SIG-M5 treated with dmso at 0.1 percent for 504 hours (cell line): ENCODE data around the gene CHI3L1.
"Not testable (repeated sequence)": the region's sequence is repeated elsewhere in the genome, so short reads cannot be mapped to it uniquely, and the experiment has no call there.

Experiments used
- DNase-seq: peaks from one replicate; lab custom pipeline; 2025; ENCODE audit not compliant: unreplicated experiment; lab: John Stamatoyannopoulos, UW

Gene CHI3L1

DNA sequence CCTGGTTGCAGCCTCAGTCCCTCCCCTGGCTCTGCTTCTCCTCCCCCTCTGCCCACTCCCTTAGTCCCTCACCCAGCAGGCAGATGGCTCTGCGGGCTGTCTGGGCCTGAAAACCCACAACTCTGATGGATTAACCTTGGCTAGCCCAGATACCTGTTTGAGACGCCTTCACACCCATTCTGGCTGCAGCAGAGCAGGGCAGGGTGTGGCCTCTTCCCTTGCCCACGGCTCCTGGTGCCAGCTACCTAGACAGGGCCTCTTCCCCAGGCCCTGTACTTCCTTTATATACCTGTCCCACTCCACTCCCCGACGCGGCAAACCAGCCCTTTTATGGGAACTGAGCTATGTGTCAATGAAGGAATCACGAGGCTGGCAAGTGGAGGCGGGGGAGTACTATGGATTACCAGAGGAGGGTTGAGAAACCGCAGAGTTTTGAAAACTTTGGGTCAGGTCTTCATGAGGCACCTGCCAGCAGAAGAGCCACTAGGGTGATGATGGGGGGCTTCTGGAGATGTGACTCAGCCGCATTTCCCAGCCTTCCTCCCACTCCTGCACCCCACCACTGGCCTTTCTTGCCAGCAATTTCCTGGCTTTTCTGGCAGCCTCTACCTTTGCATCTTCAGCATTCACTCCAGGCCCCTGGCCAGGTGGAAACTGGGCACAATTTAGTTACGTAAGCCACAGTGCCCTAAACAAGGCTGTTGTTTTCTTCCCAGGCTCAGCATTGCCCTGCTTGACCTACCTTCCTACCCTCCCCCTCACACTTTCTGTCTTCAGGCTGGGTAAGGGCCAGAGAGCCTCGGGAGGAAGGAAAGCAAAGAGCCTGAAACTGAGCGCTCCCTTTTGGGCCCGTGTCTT is at the start of gene CHI3L1:
Gene CHI3L1 (minus strand): TSS at position 259 of the 858 bp plus-strand sequence. CDS start 81 bp downstream, at position 178.
- peak; percentile 94 for DNase-seq

DNA sequence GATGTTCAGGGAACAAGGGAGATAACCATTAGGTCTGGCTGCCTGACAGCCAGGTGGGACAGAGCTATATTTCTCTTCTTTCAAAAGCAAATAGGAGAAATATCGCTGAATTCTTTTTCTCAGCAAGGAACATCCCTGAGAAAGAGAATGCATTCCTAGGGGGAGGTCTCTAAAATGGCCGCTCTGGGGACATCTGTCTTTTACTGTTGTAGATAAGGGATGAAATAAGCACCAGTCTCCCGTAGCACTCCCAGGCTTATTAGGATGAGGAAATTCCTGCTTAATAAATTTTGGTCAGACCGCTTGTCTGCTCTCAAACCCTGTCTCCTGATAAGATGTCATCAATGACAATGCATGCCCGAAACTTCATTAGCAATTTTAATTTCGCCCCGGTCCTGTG is 48.4 kb upstream of the CHI3L1 start:
- not testable (repeated sequence) for DNase-seq

DNA sequence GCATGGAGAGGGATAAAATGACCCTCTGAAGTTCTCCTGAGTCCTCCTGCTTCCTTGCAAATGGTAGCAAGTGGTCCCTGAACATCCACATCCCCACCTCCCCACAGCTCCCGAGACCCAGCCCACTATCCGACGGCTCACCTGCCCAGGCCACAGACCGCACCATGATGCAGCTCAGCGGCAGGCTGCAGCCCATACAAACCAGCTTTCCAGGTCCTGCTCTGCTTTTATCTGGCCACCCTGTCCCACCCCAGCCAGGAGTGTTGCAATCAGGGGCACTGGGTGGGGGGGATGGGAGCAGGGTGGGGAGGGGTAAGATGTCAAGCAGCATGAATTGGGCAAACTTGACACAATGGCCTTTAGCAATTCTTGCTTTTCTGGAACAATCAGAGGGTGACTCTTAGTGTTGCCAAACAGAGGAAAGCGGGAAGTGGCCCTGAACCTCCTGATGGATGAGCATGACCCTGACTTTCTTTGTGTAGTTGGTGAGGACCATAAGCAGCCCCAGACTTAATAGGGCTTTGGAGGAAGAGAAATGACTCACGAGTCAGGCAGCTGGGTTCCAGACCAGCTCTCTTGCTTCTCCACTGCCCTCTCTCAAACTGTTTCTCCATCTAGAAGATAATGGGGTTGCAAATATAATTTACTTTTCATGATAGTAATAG is 43.1 kb upstream of the CHI3L1 start, which contains the start of gene CHIT1:
Gene CHIT1 (minus strand): TSS at position 203 of the 665 bp plus-strand sequence. CDS start 37 bp downstream, at position 166.
- peak; percentile 34 for DNase-seq

DNA sequence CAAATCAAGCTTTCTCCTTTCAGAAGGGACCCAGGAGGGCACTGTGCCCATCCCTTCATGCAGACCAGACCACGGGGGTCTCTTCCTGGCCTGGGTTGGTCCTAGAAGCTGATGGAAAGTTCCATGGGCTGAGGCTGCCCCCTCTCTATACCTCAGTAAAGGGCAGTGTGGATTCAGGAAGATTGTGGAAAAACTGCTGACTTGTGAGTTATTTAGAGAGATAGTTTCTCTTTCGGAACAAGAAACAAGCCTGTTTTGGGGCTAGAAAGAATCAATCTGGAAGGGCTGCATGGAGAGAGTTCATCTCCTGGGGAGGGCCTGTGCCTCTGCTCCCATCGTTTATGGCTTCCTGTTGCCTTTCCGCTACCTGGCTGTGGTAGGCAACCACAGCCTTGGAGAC is 42.2 kb upstream of the CHI3L1 start:
- no peak for DNase-seq

DNA sequence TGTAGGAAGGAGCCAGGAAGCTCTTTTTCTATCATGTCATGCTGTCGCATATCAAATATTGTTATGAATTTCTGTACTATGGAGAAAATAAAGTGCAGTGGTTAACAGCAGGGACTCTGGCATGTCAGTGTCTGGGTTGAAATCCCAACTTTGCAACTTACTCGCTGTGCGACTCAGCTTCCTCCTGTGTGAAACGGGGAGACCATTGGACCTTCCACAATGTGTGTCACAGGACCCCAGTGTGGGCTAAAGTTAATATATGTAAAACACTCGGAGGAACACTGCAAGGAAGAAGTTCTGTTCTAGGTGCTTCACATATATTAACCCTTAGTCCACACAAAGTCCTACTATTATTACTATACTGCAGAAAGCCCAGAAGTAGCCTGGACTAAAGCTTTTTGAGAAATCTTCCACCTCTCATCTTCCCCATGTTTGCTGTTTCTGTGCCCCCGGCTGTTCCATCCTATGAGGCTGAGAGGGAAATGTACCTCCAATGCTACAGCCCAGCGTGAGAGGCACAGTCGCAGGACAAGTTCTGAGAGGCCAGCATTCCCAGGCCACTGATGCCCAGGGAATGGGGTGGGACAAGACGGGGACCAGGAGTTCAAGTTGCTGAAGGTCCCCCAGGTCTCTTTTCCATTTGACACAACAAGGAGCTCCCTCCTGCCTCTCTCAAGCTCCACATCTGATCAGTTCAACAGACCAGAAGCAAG is 41.0 kb upstream of the CHI3L1 start:
- no peak for DNase-seq

DNA sequence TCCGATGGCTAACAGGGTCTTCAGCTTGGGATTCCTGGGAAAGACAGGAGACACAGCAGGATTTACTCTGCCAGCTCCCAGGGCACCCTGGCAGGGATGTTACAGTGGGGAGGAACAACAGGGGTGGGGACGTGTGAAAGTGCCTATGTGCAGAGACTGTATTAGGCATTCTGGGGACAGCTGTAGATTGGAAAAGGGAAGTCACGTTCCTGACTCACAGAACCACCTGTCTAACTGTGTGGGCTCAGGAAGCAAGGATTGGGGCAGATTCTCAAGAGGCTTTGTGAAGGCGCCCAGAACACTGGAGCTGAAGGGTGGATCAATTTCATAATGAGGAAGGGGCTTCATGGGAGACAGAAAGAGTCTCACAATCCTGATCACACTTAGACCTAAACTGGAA is 38.6 kb upstream of the CHI3L1 start:
- DNase-seq: peak; percentile 29

DNA sequence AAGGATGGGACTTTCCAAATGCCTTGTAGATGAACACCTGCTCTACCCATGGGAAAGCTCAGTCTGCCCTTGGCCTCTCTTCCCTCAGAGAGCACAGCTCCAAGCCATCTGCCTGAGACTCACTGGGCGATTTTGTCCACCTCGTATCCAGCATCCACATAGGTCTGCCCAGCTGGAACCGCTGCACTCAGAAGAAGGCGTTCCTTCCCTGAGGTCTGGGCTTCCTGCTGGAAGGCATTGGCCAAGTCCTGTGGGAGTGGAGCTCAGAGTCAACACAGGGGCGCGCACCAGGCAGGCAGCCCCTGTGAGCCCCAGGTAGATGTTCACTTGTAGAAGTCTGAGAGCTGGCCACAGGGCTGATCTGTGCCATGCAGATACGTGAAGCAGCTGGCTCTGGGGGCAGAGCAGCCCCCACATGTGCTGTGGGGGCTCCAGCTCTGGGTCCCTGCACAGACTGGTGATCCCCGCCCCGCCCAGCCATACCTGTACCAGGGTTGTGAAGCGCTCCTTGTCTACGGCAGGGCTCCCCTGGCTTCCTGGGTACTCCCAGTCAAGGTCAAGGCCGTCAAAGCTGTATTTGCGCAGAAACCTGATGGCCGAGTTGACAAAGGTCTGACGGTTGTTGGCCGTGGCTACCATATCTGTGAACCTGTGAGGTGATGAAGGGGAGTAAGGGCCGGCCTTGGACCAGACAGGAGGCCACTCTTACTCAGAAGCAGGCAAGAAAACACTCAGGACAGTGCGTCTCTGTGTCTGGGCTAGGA is 36.7 kb upstream of the CHI3L1 start:
- no peak for DNase-seq

DNA sequence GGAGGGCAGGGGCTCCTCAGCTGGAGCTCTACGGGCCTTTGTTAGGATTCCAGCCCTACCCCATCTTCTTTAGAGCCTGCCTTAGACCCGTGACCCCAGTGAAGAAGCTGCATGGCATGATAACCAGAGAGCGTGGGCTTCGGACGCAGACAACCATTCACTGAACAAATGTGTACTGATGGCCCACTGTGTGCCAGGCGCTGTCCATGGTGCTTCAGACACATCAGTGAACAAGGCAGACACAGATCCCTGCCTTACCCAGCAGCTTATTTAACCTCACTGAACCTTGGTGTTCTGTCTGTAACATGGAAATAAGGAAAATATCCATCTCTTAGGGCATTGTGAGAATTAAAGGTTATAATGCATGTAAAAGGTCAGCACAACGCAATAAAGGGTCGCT is 33.4 kb upstream of the CHI3L1 start:
- no peak for DNase-seq

DNA sequence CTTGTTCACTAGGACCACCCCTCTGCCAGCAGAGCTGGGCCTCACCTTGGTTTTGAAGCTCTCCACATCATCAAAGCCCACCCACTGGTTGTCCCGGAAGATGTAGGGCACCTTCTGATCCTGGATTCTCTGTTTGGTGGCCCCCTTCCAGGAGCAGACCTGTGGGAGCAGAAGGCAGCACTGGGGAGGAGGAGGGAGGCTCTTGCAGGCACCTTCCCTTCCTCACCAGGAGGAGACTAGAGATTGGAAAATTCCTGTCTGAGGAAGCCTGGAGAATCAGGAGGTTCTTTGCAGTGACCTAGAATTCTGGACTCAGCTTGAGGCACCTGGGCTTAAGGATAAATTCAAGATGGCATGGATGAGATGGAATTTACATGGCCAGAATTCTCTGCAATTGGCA is 32.7 kb upstream of the CHI3L1 start:
- no peak for DNase-seq

DNA sequence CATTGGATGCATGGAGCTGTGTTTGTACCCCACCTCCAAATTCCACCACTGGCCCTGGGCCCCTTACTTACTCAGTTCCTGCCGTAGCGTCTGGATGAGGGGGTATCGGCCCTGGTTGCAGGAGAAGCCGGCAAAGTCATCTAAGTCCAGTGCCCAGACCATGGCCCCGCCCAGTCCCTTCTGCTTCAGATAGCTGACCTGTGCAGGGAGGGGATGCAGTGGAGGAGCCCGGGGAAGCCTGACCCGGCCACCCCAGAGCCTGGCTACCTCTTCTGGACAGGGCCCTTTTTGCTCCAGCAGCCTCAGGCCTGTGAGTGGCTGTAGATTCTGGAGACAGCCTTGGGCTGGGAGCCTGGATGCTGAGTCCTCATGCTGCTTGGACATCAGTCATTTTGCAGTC is 31.2 kb upstream of the CHI3L1 start:
- DNase-seq: no peak

DNA sequence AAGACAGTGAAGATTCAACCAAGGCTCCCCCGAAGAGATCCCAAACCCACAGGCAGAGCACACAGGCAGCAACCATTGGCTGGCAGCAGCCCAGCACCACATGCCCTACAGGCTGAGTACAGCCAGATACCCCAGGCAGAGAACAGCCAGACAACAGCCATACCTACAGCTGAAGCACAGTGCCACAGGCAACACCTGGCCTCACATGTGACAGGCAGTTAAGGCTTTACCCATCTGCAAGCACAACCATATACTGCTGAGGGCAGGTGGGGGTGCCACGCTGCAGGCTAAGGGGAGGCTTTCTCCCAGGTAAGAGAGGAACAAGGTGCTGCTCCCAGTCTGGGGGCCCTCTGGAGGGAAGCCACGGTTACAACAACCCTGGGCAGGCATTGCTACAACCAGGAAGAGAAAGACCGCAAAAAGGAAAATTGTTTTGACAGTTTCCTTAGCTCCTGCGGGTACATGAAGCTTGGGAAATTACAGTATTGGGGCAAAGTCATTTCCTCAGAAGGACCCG is 30.7 kb upstream of the CHI3L1 start:
- peak; percentile 20 for DNase-seq

DNA sequence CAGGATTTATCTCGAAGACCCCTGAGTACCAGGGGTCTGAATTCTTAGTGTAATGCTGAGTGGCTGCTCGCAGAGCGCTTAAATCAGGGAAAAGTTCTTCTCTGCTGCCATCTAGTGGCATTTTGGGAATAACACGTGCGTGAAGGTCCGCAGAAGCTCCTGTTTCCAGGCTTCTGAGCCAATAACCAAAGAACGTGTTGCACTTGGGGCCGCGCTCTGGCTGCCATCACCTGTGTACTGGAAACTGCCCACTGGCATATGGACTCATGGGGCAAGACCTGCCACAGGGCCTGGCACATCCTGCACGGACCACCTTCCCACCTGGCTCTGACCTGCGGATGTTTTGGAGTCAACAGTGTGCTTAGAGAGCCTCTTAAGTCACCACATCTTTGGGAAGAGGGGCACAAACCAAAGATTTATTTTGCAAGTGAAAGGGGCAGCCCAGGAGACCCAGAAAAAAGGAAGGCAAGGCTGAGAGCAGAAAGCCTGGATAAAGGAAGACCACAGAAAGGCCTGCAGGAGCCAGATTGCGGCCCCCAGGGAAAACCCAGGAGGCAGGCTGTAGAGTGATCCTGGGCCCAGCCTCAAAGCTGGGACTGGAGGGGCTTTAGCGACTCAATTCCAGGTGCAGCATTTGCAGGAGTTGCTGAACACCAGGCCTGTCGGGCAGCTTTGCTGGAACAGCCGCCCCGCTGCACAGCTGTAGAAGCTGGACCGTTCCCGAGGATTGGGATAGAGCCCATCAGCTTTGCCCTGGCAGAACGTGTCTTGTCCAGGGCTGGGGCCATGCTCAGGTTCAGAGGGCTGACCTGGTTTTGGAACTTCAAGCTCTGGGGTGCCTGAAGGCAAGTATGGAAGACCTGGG is 30.0 kb upstream of the CHI3L1 start:
- DNase-seq: peak; percentile 72

DNA sequence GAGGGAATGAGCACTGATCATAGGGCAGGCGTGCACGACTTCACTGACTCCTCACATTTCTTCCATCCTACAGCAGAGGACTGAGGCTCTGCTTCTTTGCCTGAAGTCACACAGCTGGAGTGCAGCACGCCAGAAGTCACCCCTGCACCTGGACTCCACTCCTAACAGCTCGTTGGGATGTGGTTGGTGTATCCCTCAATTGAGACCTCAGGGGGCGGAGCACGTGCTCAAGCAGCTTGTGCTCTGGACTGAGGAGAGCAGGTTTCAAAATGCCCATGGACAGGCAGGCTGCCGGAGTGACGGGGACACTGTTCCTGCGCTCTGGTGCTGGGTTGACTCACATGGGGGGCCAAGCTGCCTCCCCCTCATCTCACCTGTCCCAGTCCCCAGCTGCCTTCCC is 29.1 kb upstream of the CHI3L1 start:
- DNase-seq: no peak

DNA sequence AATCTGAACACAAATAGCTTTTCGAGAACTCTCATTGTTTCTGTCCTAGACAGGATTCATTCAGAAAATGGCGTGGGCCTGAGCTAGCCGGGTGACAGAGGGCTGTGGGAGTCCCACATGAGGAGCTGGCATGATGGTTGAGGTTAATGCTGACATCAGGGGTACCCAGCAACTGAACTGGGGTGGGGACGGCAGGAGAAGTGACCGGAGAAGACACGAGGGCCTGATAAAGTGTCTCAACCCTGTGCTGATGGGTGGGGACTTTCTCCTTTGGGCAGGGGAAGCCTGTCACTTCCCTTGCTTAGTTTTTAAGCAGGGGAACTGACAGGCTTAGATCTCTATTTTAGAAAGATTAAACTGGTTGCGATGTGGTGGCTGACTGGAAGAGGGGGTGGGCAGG is 28.4 kb upstream of the CHI3L1 start:
- no peak for DNase-seq

DNA sequence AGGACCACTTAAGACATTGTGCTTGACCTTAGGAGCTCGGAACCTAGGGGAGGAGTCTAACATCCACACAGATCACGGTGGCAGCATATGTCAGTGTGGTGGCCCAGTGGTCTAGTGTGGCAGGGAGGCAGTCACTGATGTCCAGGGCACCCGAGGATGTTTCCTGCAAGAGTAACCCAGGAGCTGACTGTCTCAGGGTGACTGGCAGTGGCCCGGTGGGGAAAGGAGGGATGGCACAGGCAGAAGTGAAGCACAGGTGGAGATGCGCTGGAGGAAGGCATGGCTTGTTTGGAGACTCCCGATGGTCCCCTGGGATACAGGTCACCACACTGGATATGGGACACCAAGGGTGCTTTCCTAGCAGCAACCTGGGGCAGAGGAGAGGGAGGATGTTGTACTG is 26.6 kb upstream of the CHI3L1 start:
- no peak for DNase-seq

DNA sequence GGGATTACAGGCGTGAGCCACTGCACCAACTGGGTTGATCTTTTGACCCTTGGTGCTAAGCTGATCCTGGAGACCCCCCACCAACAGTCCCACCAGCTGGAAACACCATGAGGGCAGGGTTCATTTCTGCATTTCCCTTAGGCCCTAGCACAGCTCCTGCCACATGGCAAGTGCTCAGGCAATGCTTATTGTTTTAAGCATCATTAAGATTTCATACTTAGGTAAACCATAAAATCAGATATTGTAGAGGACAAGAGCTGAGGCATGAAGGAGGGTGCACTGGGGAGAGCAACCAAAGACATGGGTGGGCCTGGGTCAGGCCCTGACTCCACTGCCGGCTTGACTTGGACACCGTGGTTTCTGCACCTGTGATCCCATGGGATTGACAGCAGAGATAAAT is 25.3 kb upstream of the CHI3L1 start:
- no peak for DNase-seq

DNA sequence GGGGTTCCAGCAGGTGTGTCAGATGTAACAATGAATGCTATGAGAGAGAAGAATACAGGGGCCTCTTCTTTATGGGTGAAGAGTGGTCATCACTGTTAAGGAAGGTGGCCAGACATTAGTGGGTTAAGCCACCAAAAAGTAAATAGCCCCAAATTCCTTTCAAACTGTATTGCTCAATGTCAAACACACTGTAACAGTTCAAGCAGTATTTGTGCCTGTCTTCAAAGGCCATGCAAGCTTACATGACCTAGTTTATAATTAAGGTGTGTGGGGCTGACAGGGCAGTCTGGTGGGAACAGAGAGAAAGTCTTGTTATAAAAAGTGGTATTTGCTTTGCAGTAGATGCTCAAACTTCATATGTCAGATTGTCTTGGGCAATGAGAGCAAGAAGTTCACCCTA is 24.5 kb upstream of the CHI3L1 start:
- peak; percentile 18 for DNase-seq

DNA sequence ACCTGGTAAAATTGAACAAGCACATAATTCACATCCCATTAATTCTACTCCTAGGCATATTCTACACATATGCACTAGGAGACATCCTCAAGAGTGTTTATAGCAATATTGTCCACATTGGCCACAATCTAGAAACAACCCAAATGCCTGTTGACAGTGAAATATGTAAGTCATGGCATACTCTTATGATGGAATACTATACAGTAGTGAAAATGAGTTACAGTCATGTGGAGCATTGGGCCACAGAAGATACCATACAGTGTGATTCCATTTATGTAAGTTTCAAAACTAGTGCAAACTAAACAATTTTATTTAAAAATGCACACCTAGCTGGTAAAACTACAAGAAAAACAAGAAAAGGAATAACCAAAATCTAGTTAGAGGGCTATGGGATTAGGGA is 23.8 kb upstream of the CHI3L1 start:
- no peak for DNase-seq

DNA sequence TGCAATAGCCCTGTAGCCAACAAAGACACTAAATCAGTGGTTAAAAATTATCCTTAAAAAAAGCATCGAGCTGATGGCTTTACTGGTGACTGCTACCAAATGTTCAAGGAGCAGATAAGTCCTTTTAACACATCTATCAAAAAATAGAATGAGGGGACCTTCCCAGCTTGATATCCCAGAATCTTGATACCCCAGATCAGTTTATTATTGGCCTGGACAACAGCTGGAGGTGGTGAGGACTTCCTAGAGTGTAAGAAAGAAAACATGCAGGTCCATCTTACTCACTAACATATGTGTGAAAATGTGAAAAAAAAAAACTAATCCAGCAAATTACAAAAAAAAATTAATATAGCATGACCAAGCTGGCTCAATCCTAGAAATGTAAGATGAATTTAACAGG is 21.7 kb upstream of the CHI3L1 start:
- no peak for DNase-seq

DNA sequence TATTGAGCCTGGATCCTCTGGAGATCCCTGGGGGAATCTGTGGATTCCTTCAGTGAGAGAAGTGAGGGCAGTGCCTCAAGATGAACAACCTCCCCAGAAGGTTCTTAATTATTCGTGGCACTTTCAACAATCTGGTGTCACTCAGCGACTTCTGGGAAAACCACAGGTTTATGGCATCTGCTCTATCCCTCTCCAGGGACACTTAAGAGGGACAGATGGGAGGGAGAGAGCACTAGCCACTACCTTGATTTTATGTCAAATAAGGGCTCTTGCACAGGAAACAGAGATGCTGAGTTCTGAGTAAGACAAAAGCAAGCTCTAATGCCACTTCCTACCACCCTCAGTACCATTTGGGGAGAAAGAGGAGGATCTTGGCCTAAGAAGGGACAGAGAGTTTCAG is 21.2 kb upstream of the CHI3L1 start:
- DNase-seq: no peak
